GM10847 (cell line): ENCODE measurements around the gene MELTF.

Experiments
- POLR2A ChIP-seq: IDR thresholded peaks from 2 replicates; pipeline ENCODE4 v1.6.1; 2011; ENCODE audit not compliant: insufficient read length; ENCODE audit errors: extremely low read depth

MELTF gene

GRCh38 chr3:197029511-197030167, at the start of gene MELTF:
Gene MELTF, minus strand, starts transcription at chr3:197029817. Its CDS starts 115 bp downstream, at chr3:197029702.
- TF ChIP-seq POLR2A, result peak; percentile 62

DNA sequence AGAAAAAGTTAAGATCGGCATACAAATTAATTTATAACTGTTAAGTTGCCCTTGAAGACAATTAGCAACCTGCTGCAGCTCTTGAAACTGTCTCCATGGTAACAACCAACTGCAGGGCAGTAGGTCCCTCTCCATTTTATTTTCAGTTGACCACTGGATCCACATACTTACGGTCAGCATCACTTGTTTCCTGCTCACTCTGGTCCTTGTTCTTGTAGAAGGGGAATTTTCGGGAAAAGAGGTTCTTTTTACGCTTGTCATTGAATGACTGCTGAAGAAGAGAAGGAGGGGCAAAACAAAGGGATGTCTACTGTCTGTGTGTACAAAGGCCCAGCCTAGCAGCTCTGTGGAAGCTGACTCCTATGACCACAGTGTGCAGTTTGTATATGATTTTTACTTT, 46.8 kb upstream of the MELTF start:
- no peak for TF ChIP-seq POLR2A

- TF ChIP-seq POLR2A, result no peak
Observed at GRCh38 chr3:197068077-197068476, 38.5 kb upstream of the MELTF start.

DNA sequence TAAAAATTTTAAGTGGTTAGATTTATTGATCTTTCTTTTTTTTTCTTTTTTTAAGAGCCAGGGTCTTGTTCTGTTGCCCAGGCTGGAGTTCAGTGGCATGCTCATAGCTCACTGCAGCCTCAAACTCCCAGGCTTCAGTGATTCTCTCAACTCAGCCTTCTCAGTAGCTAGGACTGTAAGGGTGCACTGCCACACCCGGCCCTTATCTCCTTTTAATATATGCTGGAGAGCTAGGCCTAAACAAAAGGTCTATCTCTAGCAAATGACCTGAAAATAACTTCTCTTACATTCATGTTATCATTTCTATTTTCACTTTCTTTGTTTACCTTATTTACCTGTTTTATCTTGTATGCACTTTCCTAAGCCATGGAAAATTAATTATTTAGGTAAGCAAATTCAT, 35.2 kb upstream of the MELTF start:
- no peak for TF ChIP-seq POLR2A

- no peak for TF ChIP-seq POLR2A
Observed at GRCh38 chr3:197062446-197062845, 32.8 kb upstream of the MELTF start.

- no peak for TF ChIP-seq POLR2A
Observed at GRCh38 chr3:197050511-197050910, 20.9 kb upstream of the MELTF start.

DNA sequence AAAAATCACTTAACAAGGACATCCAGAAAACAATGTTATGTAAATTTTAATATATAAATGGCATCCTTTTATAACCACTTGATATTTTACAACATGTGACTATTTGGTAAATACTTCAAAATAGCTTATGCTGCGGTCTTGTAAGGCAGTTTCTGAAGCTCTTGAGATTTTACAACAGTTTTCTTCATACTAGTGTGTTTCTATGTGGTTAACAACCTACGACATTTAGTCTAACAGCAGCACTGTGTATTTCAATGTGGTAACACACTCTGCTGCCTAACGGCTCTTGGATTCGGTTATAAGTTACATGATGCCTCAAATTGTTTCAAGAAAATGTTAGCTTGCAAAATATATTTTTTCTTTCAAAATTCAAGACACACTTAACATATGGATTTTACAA, 12.9 kb upstream of the MELTF start:
- TF ChIP-seq POLR2A, result no peak

GRCh38 chr3:197041875-197042488, 12.4 kb upstream of the MELTF start:
- TF ChIP-seq POLR2A, result no peak

GRCh38 chr3:197040658-197041057, 11.0 kb upstream of the MELTF start:
- no peak for TF ChIP-seq POLR2A

DNA sequence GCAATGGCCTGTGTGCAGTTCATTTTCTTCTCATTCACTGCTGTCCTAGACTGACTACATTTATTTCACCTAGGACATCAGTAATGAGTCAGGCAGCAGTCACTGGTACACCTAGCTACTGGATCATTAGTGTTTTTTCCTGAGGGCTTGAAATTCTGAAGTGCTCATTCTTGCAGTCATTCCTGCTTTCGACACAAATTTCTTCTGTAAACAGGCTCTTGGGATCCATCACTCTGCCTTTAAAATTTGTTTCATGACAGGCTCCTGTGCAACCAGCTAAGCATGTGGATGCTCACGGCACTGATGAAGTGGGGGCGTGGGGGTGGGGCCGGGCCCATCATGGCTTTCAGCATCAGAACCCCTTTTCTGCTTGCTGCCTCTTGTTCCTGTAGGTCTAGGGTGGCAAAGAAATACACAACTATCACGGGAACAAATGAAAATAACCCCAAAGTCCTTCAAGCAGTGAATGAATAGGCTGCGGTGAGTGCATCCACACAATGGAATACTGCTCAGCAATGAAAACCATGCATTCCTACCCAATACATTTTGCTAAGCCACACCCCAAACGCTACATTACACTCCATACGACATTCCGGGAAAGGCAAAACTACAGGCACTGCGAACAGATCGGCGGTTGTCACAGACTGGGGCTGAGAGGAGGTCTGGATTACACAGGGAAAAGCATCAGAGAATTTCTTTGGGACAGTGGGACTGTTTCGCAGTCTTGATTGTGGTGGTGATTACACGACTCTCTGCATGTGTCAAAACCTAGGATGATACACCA, 9.3 kb upstream of the MELTF start:
- TF ChIP-seq POLR2A, result no peak

DNA sequence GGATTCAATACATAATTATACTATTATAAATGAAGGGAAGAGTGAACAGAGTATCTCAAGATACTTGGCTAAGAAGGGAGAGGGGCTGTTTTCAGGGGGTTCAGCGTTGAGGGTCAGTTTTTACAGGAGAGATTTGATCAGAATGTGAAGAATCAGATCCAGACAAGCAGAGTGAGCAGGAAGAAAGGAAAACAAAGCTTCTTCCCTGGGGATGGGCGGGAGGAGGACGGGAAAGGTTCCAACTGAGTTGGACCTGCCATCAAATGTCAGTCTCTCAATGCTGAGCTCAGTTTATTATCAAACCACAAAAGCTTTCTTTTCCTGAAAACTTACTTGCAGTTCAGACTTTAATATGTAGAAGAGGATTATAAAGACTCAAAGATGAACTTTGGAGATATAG, 6.0 kb upstream of the MELTF start:
- TF ChIP-seq POLR2A, result no peak

- no peak for TF ChIP-seq POLR2A
Observed at GRCh38 chr3:197031315-197032285, 2.0 kb upstream of the MELTF start.

DNA sequence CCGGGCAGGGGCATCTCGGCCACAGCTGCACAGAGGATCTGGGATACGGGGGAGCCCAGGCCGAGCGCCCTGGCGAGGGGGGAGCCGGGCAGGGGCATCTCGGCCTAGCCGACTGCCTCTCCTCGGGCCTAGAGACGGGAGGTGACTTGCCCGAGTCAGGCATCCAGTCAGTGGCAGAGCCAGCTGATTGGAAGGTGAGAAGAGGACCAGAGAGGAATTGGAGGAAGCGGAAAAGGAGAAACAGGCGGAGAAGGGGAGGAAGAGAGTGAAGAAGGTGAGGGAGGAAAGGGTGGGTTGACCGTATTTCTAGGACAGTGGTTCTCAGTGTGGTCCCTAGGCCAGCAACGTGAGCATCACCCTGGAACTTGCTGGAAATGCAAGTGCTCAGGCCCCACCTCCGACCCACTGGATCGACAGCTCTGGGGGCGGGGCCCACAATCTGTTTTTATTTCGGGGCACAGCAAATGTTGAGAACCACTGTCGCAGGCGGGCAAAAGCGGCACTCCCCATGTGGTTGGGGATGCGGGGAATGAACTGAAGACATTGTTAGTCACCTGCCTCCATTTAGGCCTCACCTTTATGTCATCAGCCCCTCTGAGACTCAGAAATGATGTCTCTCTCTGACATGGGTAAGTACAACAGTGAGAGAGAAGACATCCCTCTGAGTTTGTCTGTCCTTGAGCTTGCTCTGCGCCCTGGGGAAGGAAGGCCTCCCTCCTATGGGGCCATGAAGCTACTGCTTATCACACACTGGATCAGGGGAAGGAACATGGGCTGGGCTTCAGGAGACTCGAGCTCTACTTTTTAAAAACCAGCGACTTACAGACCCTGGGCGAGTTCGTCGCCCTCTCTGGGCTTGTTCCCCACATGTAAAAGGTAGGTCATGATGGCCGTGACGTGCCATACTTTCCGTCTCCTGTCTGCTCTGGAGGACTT, 1.0 kb upstream of the MELTF start:
- TF ChIP-seq POLR2A, result no peak

DNA sequence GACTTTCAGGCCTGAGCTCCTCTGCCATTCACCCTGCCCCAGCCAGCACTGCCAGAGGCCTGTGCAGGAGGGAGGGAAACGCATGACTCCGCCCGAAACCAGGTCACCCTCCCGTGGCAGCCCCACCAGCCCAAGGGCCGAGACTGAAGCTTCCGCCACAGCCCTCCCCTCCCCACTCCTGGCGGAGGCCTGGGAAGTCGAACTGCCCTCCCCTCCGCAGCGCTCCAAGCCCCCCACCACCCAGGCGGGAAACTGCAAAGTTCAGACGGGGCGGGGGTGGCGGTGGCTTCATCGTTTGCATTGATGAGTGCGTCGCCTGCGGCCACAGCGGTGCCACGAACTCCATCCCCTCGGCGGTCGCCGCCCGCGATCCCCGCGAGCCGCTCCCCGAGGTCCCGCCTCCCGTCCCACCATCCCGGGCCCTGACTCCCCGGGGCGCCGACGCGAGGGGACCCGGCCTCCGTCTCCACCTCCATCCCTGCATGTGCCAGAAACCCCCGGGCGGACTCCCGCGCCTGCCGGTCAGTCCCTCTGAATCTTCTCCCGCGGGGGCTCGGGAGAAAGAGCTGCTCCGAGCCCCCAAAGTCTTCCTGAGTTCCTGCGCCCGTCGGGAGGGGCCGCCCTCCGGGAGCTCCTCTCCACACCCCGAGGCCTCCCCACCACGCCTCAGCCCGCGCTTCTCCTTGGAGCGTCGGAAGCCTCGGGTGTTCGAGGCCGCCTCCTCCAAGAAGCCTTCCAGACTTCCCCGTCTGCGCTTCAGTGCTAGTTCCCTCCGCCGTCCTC, 698 bp downstream of the MELTF start:
- no peak for TF ChIP-seq POLR2A
